Embryonic facial prominence (tissue), 1 donor: ENCODE results near the gene KPTN.

Experiments used
- DNase-seq: peaks from one replicate; pipeline ENCODE4 v3.0.0-alpha.2; 2016; ENCODE audit errors: extremely low spot score

The KPTN gene

GRCh38 chr19:47435883-47436417 is 48.1 kb downstream of the KPTN start:
- DNase-seq, result no peak

GRCh38 chr19:47435196-47435595 is 48.8 kb downstream of the KPTN start:
- no peak for DNase-seq

GRCh38 chr19:47434088-47434487 is 49.9 kb downstream of the KPTN start:
- no peak for DNase-seq

- DNase-seq, result no peak
Observed at GRCh38 chr19:47433121-47433520, 50.9 kb downstream of the KPTN start.

- no peak for DNase-seq
Observed at GRCh38 chr19:47432499-47432898, 51.5 kb downstream of the KPTN start.

- DNase-seq, result no peak
Observed at GRCh38 chr19:47432091-47432490, 51.9 kb downstream of the KPTN start.

GRCh38 chr19:47430041-47430802 is 53.8 kb downstream of the KPTN start:
- DNase-seq, result no peak

GRCh38 chr19:47429140-47429793 is 54.8 kb downstream of the KPTN start:
- DNase-seq, result no peak

GRCh38 chr19:47428177-47428894 is 55.7 kb downstream of the KPTN start:
- DNase-seq, result peak; percentile 75

GRCh38 chr19:47427241-47428176 is 56.5 kb downstream of the KPTN start:
- DNase-seq, result no peak
